22Rv1 (cell line): ENCODE results near the gene MPRIP.

Experiments used
- CTCF ChIP-seq: fragments of 450-650 bp; IDR thresholded peaks from 2 replicates; pipeline ENCODE4 v1.5.1; 2017; ENCODE audit warnings: mild to moderate bottlenecking
- ZFX ChIP-seq: fragments of 450-650 bp; IDR thresholded peaks from 2 replicates; pipeline ENCODE4 v1.6.1; 2017; ENCODE audit warnings: antibody characterized with exemption, borderline replicate concordance

DNA sequence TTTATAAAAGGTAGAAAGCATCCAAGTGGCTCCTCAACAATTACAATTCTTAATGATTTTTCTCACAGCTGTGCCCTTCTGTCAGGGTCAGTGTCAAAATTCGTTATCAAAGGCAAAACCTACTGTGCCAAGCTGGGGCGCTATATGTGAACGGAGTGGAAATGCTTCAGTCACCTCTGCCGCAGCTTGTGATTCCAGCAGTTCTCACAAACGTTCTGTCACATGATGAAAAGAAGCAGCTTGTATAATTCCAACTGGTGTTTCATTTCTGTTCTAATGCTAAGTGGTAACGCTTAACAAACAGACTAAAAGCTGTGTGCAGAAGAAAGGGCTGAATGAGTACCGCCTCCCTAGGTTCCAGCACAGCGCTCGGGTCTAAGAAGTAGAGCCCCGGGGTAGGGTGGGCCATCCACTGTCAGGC is 149.7 kb downstream of the MPRIP start:
- TF ChIP-seq CTCF (no peak), ZFX (no peak)
